ENCODE results near the gene ARL6IP1. TPM values are rescaled to one million over a fixed set of nuclear protein-coding genes. Genes with fewer than 3 reads are reported as not detected.
A peak's percentile ranks its signal among the peaks of the same experiment; 100 is the strongest.

The ARL6IP1 gene
- total RNA-seq, 1 experiment from 2014 or later, result 197 TPM

GRCh38 chr16:18800775-18801144 lies 589 bp downstream of the ARL6IP1 start:
- no peak overlapping the region for H4K91ac ChIP-seq (ENCODE audit: insufficient read length, low read depth, low read length)
- H3K27ac Mint-ChIP-seq, result peak overlapping the region; percentile 85 to 99 (median 96); a peak in 6 of 7 replicates
- no peak overlapping the region for H4K5ac ChIP-seq (ENCODE audit: insufficient read length, low read depth, low read length)
- no peak overlapping the region for H3K27ac ChIP-seq (ENCODE audit: insufficient read length, low read depth, low read length)
- no peaks in the 10 kb centered on the region for H3K9me3 ChIP-seq (ENCODE audit: control insufficient read depth, low read depth, low read length)
- no peak for DNase-seq
- no peak overlapping the region for H3K56ac ChIP-seq (ENCODE audit: insufficient read length, low read depth, low read length)
- no peaks in the 10 kb centered on the region for H3K27me3 Mint-ChIP-seq (ENCODE audit: low read depth)
- peaks cover 44 to 45% of the 10 kb centered on the region in 2 experiments for H3K4me1 Mint-ChIP-seq
- H2BK120ac ChIP-seq (ENCODE audit: low read depth, low read length, poor library complexity, severe bottlenecking), result no peak overlapping the region
- H3T11ph ChIP-seq (ENCODE audit: low read length), result no peak overlapping the region
- peak overlapping the region; percentile 73 for H3K9ac ChIP-seq (ENCODE audit: extremely low read depth, insufficient read length, low read length)
- no peak overlapping the region for H3K4ac ChIP-seq (ENCODE audit: low read depth, low read length)
- peaks cover 22% of the 10 kb centered on the region for H3K79me2 ChIP-seq (ENCODE audit: insufficient read depth, low read length)
- no peaks in the 10 kb centered on the region; a peak in 1 of 5 replicates for H3K9me3 Mint-ChIP-seq
- H4K8ac ChIP-seq (replicated peaks; ENCODE audit: insufficient read length, low read depth, low read length), result no peak overlapping the region
- H2BK12ac ChIP-seq (ENCODE audit: insufficient read length, low read depth, low read length), result no peak overlapping the region
- no CpG with 5 or more reads among the region's 15 CpGs for WGBS (ENCODE audit: extremely low coverage, insufficient read length, low lambda C conversion rate)
- H3K4me3 Mint-ChIP-seq, result peak overlapping the region; percentile 91 to 95
- no peaks in the 10 kb centered on the region for H3K4me1 ChIP-seq (ENCODE audit: insufficient read depth, low read length)
- H3K27me3 ChIP-seq (ENCODE audit: insufficient read depth, low read length), result no peaks in the 10 kb centered on the region
- peaks cover 10% of the 10 kb centered on the region for H3K23me2 ChIP-seq (ENCODE audit: insufficient read length, low read depth, low read length, poor library complexity, severe bottlenecking)
- peak overlapping the region; percentile 71; the same call in 1 of the 2 replicates for H3K14ac ChIP-seq (ENCODE audit: insufficient read depth, low read length)
- TF ChIP-seq CTCF (conservative IDR thresholded peaks at IDR 0.05), result no peak
- no peak overlapping the region for H3K23ac ChIP-seq (ENCODE audit: insufficient read length, low read depth, low read length)
- no peak overlapping the region for H2AK5ac ChIP-seq (ENCODE audit: insufficient read length, low read length)
- H3K18ac ChIP-seq (ENCODE audit: insufficient read length, low read depth, low read length), result peak overlapping the region; percentile 61
- H2BK15ac ChIP-seq (ENCODE audit: low read depth, low read length), result no peak overlapping the region
- no peak overlapping the region for H2BK5ac ChIP-seq (ENCODE audit: insufficient read length, low read length)
- no peaks in the 10 kb centered on the region for H3K79me1 ChIP-seq (ENCODE audit: insufficient read depth, low read depth, low read length, poor library complexity, severe bottlenecking)
- no peak overlapping the region for H2BK20ac ChIP-seq (ENCODE audit: low read depth, low read length, poor library complexity, severe bottlenecking)
- peak overlapping the region; percentile 93 for H3K4me2 ChIP-seq (ENCODE audit: insufficient read depth, insufficient read length, low read length)
- peaks cover 15 to 40% (median 33%) of the 10 kb centered on the region in 3 experiments for H3K36me3 Mint-ChIP-seq (ENCODE audit: insufficient read depth in 1 of 3, low read depth in 3 of 3)
- no peaks in the 10 kb centered on the region for H4K20me1 ChIP-seq (ENCODE audit: control insufficient read depth, insufficient read depth, insufficient read length)
- no peak overlapping the region for H2AFZ ChIP-seq (ENCODE audit: low read length)

Data from H9 (cell line).